NCI-H128 (cell line): ENCODE data around the gene AAGAB.

ENCODE experiments used
- DNase-seq: peaks from one replicate; lab custom pipeline; 2025; ENCODE audit not compliant: unreplicated experiment; lab: John Stamatoyannopoulos, UW

AAGAB gene

DNA sequence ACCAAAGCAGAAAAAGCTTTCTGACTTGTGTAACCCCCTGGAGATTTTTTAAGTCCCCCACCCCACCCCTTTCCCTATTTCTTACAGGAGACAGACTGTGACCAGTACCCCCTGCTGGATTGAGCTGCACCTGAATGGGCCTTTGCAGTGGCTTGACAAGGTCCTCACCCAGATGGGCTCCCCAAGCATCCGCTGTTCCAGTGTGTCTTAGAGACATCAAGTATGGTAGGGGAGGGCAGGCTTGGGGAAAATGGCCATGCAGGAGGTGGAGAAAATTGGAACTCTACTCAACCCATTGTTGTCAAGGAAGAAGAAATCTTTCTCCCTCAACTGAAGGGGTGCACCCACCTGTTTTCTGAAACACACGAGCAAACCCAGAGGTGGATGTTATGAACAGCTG is 64.1 kb downstream of the AAGAB start:
- DNase-seq = no peak

DNA sequence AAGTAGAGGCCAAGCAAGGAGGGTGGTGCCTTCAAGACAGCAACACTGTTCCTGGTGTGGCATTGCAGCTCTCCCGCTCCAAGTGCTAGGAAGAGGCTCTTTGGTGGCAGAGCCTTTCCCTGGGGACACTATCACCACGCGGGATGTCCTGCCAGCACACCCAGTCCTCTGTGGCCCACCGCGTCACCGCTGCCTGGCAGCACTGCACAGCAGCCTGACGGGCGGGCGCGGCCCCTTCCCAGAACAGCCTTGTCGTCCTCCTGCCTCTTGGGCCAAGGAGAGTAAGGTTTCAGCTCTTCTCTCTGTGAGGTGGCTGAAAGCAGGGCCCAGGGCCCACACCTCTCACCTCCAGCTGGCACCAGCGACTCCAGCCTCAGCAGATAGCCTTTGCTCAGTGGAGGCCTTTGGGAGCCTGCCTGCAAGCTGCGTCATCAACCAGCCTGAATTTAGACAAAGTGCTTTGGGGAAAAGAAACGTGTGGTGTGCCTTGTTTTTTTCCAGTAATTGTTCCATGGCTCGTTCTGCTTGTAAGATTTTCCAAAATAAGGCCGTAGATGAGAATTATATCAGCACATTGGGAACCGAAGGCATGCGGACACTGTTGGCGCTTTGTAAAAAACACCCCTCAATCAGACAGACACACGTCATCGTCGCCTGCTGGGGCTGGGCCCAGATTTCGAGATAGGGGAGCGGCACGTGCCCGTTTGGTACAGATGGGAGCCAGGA is 65.0 kb downstream of the AAGAB start:
- DNase-seq = no peak

DNA sequence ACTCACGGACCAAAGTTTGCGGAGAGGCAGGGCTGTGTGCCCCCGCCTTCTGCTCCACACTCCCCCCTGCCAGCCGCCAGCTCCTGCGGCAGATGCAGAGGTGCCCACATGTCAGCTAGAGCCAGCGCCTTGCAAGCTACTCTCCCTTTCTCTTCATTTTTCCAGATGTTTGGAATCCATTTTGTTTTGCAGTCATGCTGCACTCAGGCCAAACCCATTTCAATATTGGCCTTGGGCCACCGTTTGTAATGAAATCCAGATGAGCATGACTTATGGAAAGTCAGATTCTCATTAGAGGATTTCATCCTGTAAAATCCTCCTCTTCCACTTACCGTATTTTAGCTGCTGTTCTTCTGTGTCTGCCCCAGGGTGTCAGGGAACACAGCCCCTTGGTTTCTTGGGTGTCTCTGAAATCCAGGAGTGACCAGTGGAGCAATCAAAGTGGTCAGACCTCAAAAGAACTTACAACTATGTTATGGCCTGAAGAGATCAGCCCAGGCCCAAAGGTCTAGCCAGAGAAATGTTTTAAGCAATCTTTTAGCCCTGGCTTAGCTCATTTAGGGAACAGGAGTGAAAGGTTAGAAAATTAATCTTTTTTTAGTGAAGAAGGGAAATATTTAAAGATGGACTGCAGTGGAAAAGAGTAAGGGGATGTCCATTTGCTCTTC is 65.8 kb downstream of the AAGAB start:
- DNase-seq = no peak

DNA sequence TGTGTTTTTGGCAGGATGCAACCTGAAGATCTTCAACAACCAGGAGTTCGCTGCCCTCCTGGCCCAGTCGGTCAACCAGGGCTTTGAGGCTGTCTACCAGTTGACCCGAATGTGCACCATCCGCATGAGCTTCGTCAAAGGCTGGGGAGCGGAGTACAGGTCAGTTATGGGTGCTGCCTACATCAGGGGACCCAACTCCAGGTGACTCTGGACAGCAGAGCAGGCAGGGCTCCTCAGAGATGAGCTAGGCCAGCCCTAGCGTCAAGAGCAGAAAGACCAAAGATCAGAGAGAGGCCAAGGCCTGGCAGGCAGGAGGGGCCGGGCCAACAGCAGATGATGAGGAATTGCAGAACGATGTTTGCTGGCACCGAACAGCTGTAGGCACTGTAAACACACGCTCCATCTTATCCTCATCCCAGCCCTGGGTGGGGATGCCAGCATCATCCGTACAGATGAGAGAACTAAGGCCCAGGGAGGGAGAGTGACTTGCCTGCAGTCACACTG is 67.1 kb downstream of the AAGAB start:
- no peak for DNase-seq

DNA sequence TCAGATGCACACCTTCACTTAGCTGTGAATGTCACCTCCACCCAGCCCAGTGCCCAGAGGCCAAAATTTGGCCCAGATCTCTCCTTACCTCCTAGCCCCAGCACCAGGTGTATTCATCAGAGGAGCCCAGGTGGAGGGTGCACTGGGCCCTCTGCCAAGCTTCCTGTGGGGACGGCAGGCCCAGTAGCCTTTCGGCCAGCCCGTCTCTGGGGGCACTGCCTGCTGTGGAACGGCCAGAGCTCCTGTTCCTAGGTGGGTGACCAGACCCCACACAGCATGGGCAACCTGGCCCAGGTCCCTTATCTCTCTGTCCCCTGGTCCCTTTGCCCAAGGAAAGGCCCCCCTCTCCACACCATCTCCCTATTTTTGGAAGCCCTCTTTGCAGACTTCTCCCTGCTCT is 67.8 kb downstream of the AAGAB start:
- DNase-seq = no peak

DNA sequence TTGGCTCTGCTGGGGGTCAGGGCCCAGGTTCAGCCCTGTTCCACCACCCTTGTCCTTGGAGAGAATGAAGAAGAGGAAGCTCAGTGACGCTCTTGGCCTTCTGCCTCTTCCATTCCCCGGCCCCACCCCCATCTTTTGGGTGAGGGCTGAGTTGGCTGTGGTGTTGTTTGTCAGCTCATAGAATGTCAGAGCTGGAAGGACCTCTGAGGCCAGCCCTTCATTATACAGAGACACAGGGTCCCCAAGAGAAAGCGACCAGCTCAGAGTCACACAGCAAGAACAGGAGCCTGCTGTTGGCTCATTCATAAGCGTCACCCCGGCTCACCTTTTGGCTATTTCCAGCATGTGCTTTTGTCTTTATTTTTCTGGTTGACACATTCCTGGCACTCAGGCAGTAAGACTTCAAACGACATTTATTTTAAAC is 68.2 kb downstream of the AAGAB start:
- DNase-seq = no peak

DNA sequence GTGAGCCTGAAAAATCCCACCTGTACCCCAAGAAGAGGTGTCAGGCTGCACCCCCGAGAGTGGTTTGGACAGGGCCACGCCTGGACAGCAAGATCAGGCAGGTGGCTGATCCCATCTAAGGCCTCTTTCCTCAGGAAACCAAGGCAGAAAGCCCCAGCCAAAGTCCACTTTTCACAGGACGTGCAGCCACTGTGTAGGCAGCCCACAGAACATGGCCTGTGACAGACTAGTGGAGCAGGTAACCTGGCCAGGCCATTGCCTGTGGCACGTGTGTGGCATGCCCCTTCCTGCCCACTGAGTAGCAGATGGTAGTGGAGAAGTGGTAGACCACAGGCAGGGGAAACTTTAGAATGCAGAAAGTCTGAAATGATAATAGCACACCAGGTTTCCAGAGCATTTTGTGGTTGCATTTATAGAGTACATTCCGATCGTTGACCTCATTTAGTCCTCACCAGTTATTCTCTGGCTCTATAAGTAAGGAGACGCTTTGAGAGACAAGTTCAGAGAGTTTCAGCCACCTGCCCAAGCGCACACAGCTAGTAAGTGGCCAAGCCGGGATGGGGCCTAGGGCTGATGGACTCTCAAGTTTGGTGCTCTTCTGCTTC is 68.7 kb downstream of the AAGAB start:
- no peak for DNase-seq

DNA sequence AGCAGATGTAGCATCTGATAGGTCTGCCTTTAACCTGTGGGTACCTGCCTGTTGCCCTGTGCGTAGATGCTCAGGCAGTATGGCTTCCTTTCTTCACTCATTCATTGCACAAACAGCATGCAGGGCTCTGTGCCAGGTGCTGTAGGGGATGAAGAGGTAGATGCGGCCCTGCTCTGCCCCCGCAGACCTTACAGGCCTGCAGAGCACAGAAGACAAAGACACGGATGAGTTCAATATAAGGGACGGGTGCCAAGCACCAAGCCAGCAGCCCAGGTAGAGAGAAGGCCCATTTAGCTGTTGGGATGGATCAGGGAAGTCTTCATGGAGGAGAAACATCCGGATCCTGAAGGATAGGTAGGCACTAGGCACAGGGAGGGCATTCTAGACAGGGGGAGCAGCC is 69.4 kb downstream of the AAGAB start:
- no peak for DNase-seq

DNA sequence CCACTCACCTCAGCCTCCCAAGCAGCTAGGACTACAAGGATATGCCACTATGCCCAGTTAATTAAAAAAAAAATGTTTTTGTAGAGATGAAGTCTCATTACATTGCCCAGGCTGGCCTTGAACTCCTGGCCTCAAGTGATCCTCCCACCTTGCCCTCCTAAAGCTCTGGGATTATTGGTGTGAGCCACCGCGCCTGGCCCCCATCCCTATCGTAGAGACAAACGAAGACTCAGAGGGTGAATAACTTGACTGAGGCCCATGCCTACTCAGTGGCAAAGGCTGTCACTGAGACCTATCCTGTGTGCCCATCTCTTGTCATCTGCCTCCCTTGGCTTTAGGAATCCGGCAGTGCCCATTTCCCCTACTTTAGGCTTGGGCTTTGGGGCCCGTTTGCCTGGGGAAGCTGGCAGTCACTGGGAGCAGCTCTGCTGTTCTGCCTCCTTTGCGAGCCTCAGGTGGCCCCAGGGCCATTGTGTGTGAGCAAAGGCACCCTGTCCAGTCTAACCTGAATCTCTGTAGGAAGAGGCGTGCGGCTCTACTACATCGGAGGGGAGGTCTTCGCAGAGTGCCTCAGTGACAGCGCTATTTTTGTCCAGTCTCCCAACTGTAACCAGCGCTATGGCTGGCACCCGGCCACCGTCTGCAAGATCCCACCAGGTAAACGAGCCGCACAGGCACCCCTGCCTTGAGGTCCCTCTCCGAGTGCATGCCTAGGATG is 70.1 kb downstream of the AAGAB start:
- DNase-seq = no peak

DNA sequence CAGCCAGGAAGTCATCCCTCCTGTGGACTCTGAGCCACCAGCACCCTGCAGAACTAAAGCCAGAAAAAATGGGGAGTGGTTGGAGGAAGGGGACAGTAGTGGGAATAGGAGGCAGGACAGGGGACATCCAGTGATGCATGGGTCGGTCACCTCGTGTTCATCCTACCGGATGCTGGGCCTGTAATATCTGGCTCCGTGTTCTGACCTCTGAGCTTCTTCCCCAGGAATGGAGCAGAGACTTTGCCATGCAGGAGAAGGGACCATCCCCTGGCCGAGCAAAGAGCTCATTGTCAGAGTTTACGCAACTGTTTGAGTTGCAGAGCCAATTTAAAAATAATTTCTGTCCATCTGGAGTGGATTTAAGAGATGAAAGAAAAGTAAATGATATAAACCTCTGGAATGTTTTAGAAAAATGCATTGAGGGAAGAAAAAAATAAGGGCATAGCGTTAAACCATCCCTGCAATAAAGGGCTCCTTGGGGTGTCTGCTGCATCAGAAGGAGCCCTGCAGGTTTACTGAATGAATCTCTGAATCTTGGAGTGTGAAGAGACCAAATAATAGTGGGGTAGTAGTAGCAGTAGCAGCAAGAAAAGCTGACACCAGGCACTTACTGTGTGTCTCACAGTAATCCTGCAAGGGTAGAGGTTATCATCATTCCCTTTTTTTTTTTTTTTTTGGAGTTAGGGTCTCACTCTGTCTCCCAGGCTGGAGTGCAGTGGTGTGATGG is 70.9 kb downstream of the AAGAB start:
- DNase-seq = no peak

DNA sequence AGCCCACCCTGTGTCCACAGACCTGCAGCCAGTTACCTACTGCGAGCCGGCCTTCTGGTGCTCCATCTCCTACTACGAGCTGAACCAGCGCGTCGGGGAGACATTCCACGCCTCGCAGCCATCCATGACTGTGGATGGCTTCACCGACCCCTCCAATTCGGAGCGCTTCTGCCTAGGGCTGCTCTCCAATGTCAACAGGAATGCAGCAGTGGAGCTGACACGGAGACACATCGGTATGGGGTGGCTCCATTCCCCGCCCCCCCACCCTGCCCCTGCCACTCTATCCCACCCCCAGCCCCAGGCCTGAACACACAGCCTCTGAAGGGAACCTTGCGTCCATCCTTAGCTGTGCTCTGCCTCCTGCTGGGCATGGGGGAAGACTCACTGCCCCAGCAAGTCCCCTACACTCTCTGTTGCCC is 73.2 kb downstream of the AAGAB start:
- DNase-seq = no peak

DNA sequence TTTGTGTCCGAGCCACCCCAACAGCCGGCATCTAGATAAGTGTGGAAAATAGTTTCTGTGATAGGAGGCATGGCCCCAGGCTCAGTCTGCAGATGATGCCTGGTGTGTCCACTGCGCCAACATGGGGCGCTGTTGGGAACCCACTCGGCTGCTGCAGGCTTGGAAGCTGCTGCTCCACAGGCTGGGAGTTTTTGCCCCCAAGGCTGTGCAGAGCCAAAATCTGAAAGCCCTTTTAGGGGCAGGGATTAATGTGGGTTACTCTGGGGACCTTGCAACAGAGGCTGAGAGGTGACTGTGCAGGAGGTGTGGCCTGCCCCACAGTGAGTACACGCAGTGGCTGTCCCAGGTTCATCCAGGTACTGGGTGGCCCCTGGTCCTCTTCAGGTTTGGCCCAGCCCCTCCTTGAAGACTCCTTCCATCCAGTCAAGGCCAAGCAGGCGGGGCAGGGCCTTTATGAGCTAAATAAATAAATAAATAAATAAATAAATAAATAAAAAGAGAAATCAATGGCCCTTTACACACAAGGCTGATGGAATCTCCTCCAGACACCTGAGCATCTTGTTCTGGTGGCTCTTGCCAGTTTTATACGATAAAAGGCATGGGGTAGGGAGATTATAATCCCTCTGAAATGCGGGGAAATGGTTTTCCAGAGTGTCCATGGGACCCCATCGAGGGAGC is 73.8 kb downstream of the AAGAB start:
- no peak for DNase-seq

DNA sequence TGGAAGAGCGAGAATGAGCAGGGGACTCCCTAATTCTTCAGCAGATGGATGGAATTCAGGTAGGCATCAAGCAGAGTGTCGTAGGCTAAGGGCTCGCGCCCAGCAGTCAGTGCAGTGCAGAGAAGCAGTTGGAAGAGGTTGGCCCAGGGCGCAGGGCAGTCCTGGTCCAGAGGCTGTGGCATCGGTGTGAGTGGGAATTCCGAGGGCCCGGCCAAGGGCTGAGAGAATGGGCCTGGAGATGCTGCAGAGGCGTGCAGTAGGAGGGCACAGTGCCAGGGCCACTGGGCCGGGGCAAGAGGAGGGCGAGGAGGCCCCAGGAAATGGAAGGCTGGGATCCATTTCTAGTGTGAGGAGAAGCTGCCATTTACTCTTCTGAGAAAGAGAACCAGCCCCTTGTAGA is 74.4 kb downstream of the AAGAB start:
- DNase-seq = no peak

DNA sequence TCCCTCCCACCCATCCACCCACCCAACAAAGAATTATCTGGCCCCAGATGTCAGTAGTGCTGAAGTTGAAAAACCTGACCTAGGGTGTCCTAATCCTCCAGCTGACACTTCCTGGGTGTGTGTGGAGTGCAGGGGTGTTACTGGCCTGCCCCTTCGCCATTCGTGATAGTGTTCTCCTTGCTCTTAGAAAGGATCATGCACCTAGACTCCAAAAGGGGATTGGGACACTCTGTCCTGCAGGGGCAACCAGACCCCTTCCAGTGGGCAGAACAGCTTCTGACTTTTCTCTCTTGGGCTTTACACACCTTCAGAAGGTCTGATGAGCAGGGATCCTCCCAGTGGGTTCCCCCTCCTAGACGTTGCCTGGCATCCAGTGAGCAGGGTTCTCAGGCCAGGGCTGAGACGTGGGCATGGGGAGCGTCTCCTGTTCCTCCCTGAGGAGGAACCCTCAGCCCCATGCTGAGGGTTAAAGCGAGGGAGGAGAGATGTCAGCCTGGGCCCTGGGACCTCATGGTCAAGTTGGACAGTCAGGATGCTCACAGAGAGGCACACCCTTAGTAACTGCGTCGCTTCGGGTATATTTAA is 75.0 kb downstream of the AAGAB start:
- no peak for DNase-seq

DNA sequence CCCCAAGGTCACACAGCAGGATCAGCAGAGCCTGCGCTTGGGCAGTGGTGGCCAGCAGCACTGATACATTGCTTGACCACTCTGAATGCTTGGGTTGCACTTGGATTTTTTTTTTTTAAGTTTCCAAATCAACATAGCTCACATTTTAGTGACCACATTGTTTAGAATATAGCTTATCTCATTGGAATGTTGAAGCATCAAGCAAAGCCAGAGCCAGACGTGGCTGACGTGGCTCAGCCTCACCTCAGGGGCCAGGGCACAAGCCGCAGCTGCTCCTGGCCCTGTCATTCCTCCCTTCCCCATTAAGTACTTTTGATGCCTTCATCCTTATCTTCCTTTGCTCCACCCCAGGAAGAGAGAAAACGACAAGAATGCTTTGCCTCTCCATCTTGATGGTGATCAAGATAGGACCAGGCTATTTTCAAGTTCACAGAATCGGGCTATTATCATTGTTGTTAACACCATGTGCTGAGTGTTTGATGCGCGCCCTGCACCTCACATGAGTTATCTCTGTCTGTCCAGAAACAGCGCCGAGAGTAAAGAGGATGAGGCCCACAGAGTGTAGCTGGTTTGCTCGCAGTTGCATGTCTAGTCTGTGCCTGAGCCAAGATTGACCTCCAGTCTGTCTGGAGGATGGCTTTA is 75.8 kb downstream of the AAGAB start:
- no peak for DNase-seq

DNA sequence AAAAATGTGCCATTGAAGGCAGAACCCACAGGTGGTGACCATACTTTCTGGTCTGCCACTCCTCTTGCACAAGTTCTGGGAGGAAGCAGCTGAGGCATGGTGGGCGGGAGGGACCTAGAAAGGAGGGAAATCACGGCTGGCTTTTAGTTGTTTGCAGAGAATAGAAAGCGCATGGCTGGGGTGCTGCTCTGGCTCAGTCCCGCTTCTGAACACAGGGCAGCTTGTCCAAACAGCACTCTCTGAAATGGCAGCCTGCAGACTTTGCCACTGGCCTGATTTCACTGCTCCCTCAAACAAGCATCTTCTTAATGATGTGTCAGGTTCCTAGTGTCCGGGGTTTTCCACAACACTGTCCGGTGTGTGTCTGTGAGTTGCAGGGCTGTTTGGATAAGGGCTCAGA is 76.7 kb downstream of the AAGAB start:
- no peak for DNase-seq

DNA sequence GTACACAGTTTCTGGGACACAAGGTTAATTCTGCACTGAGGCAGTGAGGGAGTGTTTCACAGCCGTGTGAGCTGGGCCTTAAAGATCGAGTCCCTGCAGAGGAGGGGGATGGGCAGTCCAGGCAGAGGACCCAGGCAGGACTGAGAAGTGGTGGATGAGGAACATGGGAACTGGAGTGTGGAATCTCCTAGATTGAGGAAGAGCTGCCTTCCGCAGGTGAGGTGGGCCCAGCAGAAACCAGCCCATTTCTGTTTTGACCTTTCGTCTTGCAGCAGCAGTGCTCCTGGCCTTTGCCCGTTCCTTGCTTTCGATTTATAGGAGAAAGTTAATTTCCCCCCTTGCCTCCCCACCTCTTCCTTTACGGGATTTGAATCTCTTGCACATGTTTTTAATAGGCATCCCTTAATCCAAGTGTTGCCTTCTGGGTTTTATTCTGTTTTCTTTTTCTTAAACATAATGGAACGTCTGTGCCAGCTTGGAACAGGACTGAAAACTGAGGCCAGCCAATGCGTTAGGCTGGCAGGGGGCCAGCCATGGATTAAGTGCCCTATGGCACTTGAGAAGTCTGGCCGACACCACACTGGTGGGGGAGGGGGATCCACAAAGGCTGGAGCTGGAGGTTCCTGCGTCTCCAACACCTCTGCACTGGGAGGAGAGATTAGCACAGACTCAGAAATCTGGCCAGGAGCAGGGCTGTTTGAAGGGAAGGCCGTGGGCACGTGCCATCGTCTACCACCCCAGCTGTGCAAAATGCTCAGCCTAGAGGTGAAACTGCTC is 78.1 kb downstream of the AAGAB start:
- no peak for DNase-seq

DNA sequence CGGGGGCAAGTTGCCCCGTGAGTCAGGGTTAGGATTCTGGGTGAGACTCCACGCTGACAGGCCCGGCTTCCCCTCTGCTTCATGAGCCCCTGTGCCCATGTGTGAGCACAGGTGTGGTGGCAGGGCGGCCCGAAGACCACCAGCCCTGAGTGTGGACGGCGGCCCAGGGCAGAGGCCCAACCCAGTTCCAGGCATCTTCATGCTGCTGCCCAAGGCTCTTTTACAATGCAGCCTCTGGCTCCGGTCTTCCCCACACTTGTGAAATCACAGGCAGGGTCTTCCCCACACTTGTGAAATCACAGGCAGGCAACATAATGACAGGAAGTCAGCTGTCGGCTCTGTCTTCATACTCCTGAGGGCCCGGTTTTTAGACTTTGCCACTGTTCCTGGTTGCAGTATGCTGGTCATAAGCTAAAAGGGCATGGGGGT is 78.8 kb downstream of the AAGAB start:
- no peak for DNase-seq
